ELR (cell line): ENCODE measurements around the gene SH2D3C.

Experiments used
- DNase-seq: peaks from one replicate; pipeline ENCODE4 v3.0.0-alpha.2; 2015; ENCODE audit warnings: low read depth

SH2D3C gene

DNA sequence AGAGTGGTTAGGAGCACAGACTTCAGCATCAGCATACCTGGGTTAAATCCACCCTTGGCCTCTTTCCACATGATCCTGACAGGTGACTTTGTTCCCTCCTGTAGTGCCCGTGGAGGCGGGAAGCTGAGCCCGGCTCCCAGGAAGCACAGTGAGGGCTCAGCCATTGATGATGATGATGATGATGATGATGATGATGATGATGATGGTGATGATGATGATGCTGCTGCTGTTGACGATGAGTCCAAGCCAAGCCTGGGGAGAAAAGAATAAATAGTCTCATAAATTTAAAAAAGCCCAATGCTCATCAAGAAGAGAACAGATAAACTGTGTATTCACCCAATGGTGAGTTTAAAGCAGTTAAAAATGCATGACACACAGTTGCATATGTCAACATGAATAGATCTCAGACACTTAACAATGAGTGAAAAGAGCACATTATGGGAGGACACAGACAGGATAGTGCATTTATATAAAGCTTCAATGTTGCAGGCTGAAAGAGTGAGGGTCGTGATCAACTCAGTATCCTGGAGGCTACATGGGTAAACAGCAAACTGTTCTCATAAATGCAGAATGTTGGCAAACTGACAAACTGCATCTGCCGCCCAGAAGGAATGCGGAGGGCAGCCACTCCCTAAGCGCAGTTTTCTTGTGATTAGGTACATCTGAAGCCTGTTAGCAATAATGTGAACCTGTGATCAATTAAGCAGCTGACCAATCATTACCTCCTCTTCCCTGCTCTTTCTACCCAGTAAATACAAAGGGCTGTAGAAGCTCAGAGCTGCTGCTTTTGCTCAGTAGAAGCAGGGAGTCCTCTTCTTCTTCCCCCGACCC, 83.4 kb downstream of the SH2D3C start:
- DNase-seq: peak; percentile 34

DNA sequence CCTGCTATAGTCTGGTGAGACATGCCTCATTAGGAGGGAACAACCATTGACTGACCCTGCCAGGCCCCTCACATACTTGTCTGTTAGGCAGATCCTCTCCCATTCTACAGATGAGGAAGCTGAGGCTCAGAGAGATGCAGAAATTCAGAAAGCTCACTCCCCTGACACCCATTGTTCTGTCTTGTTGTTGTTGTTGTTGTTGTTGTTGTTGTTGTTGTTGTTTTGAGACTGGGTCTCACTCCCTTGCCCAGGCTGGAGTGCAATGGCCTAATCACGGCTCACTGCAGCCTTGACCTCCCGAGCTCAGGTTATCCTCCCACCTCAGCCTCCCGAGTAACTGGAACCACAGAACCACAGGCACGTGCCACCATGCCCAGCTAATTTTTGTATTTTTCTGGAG, 84.8 kb downstream of the SH2D3C start:
- no peak for DNase-seq

GRCh38 chr9:127693143-127693542, 85.3 kb downstream of the SH2D3C start:
- no peak for DNase-seq

GRCh38 chr9:127692071-127692470, 86.4 kb downstream of the SH2D3C start:
- DNase-seq: no peak

GRCh38 chr9:127690735-127691134, 87.7 kb downstream of the SH2D3C start:
- no peak for DNase-seq

- DNase-seq: no peak
Observed at GRCh38 chr9:127689329-127690000, 89.0 kb downstream of the SH2D3C start.
